Measurements from ENCODE around the gene AP2A1.
A peak's percentile ranks its signal among the peaks of the same experiment; 100 is the strongest.
"Not testable (repeated sequence)": the region's sequence is repeated elsewhere in the genome, so short reads cannot be mapped to it uniquely, and the experiment has no call there.

Gene AP2A1

DNA sequence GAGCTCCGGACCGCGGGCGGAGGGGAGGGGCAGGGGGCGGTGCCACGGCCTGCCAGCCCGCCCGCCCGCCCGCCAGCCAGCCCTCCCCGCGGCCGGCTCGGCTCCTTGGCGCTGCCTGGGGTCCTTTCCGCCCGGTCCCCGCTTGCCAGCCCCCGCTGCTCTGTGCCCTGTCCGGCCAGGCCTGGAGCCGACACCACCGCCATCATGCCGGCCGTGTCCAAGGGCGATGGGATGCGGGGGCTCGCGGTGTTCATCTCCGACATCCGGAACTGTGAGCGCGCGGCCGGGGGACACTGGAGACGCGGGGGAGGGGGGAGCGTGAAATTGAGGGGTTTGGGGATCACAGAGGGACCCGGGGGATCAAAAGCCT, at the start of gene AP2A1:
AP2A1 (plus strand) TSS at position 72 of the 370 bp plus-strand sequence; CDS start at position 205, 133 bp downstream.
- no peak for DNase-seq

DNA sequence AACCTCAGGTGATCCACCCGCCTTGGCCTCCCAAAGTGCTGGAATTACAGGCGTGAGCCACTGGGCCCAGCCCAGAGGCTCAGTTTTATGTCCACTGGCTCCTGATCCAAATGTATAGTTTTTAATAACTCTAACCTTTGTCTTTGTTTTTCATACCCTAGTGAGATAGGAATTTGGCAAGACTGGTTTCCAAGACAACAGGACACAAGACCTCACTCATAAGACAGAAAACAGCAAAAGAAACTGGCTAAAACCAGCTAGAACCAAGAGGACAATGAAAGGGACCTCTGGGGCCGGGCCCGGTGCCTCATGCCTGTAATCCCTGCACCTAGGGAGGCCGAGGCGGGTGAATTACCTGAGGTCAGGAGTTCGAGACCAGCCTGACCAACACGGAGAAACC, 48.3 kb upstream of the AP2A1 start:
- no peak for DNase-seq

DNA sequence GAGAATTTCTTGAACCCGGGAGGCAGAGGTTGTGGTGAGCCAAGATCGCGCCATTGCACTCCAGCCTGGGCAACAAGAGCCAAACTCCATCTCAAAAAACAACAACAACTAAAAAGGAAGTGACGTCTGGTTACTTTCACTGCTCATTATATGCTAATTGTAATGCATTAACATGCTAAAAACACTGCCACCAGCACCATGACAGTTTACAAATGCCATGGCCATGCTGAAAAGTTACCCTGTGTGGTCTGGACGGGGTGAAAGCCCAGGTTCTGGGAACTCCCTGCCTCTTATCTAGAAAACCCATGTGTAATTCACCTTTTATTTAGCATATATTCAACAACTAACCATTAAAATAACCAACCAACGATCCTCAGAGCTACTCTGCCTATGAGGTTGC, 47.8 kb upstream of the AP2A1 start:
- DNase-seq = no peak

DNA sequence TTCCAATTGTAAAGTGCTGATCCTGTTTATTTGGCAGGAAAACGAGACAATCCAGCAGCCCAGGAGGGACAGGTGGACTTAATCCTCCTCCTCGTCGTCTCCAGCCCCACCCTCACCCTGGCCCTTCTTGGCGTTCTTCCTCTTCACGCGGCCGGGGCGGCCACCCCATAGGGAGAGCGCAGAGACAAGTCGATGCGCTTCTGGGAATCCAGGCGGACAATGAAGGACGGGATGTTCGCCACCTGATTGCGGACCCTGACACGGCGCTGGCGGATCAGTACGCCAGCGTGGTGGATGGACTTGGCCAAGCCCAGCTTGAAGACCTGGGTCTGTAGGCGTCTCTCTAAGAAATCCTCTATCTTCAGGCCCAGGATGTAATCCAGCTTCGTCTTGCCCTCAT, 47.4 kb upstream of the AP2A1 start:
- not testable (repeated sequence) for DNase-seq

DNA sequence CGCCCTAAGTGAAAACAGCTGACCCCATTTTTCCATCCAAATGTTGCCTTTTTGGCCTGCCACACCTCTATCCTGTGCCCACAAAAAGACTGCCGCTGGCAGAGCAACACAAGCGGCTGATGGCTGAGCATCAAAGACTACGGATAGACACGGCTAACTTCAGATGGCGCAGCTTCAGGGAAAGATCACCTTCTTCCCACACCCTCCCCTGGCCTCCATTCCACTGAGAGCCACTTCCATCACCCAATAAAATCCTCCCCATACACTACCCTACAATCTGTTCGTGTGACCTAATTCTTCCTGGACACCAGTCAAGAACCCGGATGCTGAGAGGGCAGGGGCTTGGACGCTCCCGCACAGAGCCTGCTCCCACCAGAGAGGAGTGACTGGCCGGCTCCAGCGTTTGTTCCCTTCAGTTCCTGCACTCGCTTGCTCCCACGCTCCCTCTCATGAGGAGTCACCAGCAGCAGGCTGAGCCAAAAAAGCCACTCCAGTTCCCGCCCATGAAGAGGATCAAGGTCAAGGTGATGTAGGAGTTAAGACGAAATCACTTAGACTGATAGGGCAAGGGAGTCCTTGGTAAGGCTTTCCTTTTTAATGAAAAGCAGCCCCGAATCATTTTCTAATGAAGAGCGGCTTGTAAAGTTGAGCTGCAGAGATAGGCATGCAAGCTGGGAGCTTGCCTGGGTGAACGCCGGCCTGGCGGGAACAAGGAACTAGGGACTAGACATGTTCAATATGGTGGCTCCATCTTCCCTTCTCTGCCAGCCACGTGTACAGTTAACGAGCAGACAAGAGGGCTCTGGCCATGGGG, 39.4 kb upstream of the AP2A1 start:
- DNase-seq = no peak

DNA sequence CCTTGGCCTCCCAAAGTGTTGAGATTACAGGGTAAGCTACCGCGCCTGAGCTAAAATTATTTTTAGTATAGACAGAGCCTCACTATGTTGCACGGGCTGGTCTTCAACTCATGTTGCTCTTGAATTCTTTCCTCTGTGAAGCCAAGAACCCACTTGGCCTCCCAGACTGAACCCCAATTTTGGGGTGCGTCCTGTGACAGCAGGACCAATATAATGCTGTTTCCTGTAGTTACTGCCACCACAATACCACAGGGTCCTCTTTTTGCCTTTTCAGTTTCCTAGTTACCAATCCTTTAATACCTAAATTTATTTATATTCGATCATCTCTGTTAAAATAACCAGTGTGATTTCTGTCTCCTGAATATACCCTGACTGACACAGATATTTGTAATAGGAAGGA, 36.6 kb upstream of the AP2A1 start:
- no peak for DNase-seq

DNA sequence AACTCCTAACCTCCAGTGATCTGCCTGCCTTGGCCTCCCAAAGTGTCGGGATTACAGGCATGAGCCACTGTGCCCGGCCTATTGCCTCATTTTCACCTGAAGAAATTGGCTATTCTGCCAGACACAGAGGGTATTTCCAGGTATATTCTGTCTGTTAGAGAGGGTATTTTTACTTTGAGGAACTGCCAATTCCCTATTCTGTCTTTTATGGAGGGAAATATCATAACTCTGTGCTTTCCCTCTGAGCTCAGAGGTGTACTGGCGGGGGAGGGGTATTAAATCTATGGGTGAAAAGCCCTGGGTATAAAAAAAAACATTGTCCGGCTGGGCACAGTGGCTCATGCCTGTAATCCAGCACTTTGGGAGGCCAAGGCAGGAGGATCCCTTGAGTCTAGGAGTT, 28.5 kb upstream of the AP2A1 start:
- no peak for DNase-seq

DNA sequence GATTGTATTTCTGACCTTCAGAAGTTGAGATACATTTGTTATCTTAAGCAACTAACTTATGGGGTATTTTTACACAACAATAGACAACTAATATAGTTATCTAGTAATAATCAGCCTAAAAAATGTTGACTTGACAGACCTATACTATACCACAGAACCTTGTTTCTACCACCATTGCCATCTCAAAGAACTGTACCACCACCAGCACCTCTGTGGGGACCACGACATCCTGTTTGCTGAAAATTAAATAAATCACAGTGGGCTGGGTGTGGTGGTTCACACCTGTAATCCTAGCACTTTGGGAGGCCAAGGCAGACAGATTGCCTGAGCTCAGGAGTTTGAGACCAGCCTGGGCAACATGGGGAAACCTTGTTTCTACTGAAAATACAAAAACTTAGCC, 27.7 kb upstream of the AP2A1 start:
- no peak for DNase-seq

DNA sequence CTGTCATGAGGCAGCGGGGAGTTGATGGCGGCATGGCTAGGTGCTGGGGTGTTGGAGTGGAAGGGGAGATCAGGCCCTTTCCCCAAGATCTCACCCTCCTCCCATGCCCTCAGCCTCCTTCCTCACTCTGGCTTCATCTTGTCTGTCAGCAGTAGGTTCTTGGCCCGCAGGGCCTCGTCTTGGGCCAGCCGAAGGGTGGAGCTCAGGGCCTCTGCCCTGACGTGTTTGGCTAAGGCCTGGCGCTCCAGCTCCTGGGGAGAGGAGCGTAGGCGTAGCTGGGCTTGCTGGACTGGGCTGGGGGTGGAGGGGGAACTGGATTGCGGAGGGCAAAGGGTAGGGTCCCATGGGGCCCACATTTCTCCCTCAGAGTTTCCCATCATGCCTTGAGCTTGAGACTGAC, 26.9 kb upstream of the AP2A1 start:
- no peak for DNase-seq

DNA sequence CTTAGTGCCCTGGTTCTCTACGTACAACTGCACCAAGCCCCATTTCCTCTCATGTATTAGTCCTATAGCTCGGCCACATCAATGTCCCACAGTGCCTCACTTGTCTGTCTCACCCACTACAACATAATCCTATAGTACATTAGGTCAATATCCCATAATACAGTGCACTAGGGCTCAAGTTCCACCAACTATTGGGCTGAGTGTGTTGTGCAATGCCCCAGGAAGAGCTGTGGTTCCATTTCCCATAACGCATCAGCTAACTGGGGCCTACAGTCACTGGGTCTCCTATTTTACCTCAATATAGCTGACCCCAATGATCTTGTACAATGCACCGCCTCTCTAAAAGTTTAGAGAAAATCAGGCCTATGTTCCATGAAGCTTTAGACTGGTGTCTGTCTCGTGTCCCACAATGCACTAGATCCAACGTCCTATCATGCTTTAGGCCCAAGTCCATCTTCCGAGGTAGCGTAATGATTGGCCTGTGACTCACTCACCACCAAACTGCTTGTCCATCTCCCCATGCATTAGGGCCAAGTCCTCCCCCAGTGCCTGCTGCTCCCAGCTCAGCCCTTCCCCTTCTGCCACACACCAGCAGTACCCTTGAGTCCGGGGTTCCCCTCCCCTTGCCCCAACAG, 25.5 kb upstream of the AP2A1 start:
- no peak for DNase-seq

DNA sequence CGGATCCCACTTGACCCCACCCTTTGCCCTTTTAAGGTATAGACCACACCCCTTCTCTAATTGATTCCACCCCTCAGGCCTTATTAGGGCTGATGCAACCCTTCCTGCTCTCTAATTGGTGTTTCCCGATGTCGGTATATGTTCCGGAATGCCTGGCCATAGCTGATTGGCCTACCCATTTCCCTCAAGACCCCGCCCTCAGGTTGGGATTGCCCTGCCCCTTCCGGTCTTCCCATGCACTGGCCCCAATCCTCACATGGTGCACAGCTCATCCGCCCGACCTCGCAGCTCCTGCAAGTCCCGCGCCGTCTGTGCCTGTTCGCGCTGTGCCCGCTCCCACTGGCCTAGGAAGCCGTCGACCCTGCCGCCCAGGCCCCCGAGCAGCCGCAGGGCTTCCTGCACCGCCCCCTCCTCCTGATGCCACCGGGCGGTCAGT, 21.8 kb upstream of the AP2A1 start:
- no peak for DNase-seq

DNA sequence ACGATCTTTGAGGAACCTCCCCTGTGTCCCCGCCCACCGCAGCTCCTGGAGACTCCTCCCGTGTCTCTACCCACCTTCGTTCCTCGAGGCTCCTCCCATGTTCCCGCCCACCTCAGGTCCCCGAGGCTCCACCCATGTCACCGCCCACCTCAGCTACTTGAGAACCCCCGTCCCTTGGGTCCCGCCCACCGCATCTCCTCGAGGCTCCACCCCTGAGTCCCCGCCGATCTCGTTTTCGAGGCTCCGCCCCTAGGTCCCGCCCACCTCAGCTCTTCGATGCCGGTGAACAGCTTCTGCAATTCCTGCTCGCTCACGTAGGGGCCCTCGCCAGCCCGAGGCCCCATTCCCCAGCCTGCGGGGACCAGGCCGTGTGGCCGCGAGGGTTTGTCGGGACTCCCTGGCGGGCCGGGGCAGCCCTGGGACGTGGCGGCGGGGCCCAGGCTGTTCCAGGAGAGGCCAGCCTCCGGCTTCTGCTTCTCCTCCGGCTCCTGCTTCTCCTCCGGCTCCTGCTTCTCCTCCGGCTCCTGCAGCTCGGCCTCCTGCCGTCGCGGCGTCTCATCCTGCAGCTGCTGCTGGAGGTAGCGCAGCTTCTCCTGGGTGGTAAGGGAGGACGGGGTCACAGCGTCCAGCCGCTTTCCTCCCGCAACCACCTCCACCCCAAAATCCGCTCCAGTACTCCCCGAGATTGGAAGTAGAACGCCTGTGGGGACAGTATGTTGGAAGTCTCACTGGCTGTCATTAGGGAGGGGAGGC, 20.4 kb upstream of the AP2A1 start:
- DNase-seq = peak; percentile 48

DNA sequence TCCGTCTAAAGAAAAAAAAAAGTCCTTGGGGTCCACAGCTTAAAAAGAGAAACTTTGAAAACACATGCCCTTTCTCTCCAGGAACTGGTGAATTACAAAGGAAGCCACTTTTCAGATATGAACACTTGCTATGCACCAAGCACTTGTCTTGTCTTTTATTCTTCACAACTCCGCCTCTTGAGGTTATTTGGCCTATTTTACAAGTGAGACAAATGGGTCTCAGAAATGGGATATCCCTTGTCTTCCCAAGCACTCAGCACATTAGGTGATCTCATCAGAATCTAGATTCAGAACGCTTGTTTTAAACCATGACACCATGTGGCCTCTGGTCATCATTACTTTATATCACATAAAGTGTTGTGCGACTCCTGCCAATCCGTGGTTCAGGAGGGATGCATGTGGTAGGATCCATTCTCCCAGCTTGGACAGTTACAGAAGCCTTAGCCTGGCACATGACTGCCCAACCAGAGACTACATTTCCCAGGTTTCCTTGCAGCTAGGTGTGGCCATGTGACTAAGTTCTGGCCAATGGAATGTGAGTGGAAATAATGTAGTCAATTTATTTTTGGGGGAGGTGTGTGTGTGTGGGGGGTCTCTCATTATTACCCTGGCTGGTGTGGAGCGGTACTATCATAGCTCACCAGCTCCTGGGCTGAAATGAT, 17.6 kb upstream of the AP2A1 start:
- DNase-seq = no peak

DNA sequence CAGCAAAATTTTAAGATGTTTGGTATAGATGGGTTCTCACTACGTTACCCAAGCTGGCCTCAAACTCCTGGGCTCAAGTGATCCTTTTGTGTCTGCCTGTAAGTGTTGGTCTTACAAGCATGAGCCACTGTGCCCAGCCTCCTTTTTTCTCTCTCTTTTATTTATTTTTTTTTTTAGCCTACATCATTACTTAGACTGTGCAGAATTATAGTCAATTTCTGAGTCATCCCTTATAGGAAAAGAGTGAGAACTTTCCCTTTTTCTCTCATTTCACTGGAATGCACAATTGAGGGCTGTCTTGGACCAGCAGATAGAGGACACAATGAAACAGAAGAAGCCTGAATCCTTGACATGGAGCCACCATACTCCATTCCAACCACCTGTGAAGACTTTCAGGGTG, 17.0 kb upstream of the AP2A1 start:
- no peak for DNase-seq

DNA sequence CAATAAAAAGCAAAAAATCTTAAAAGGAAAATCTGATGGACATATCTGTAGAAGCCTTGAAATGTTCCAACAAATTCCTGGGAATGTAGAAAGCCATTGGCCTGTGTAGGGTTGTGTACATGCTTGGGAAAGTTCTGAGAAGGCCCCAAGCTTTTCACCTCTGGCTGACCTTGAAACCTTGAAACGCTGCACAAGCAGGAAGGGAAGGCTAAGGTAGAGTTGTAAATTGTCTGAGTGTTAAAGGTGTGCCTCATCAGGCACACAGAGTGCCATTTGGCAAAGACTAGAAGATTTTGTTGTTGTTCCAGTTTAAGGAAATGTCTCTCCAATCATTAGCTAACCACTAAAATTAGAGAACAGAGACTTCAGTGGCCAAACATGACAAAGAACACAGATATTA, 14.1 kb upstream of the AP2A1 start:
- DNase-seq = no peak

DNA sequence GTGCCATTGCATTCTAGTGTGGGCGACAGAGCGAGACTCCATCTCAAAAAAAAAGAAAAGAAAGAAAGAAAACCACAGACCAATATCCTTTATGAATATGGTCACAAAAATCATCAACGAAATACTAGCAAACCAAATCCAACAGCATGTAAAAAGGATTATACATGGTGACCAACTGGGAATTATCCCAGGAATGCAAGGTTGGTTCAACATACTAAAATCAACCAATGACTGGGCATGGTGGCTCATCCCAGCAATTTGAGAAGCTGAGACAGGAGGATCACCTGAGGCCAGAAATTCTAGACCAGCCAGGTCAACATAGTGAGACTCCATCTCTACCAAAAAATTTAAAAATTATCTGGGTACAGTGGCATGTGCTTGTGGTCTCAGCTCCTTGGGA, 10.8 kb upstream of the AP2A1 start:
- DNase-seq = no peak

DNA sequence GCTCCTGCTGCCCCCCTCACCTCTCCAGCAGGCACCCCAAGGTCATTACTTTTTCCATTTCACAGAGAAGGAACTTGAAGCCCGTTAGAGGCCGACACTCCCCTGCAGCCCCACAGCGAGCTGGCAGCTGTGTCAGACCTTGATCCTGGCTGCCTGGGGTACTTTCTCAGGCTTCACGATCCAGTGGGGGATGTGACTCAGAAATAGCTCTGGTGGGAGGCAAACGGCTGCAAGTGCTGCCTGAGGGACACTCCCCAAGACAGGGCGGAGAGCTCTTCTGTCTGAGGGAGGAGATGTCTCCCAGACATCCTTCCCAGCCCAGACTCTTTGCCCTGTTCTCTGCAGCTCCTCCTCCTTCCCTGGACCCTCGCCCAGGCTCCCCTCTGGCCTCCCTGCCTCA, 8.5 kb upstream of the AP2A1 start:
- no peak for DNase-seq

DNA sequence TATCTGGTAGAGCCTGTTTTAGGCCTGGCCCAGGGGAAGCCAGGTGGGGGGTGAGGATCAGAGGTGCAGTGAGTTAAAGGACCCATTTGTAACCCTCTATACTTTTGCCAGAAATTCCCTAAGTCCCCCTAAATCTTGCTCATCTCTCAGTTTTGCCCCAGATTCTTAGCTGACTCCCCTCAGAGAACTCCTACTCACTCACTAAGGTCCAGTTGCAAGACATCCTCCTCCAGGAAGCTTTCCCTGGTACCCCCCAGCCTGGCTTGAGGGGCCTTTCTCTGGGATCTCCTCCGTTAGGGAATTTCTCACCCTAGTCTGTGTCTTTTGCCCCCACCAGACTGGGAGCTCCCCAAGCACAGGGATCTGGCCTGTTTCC, 5.6 kb upstream of the AP2A1 start:
- DNase-seq = no peak

DNA sequence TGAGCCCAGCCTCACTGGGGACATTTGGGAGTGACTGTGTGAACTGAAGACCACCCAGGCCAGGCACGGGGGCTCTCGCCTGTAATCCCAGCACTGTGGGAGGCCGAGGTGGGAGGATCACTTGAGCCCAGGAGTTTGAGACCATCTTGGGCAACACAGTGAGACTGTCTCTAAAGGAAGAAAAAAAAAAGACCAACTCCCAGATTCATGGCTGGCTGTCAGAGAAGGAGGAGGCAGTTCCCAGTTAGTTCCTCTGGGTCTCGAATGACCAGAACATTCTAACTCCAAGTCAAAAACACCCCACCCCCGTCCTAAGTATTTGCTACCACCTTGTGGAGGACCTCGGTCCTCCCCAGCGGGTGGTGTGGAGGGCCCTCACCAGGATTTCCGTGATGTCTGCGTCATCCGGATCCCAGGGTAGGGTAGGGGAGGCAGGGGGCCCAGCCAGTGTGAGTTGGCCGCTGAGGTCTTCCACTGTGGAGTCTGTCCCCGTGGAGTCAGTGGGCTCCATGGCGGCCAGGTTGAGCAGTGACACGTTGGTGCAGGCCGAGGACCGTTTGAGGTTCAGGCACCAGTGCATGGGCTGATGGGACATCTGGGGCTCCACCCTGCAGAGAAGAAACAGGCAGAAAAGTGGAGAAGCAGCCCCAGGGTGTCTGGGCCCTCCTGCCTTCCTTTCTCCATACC, 5.0 kb upstream of the AP2A1 start:
- DNase-seq = no peak

DNA sequence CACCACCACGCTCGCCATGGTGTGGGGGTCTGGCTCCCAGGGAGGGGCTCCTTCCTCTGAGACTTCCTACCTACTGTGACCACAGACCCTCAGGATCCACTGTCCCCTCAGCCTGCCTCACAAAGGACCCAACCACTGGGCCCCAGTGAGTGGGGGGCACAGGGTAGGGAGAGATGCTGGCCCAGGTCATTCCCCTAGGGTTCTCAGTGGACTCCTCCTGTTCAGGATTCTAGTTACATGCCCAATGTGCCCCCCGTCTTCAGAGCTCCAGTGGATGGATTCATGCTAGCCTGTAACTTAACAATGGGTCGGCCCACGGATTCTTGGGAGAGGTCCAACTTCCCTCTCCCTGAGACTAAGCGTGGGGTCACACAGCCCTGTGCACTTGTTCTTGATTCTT, 3.6 kb upstream of the AP2A1 start, which contains the start of gene TSKS:
TSKS (minus strand) TSS at position 77 of the 400 bp plus-strand sequence; CDS start at position 18, 59 bp downstream.
- DNase-seq = no peak

DNA sequence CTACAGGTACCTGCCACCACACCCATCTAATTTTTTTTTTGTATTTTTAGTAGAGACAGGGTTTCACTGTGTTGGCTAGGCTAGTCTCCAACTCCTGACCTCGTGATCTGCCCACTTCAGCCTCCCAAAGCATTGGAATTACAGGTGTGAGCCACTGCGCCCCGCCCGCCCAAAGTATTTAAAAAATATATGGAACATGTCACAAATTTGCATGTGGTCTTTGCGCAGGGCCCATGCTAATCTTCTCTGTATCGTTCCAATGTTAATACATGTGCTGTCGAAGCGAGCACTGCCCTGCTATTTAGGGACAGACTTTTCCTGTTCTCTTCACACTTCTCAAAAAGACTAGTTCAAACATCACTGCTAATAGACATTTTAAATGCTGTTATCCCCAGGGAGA, 2.5 kb upstream of the AP2A1 start:
- DNase-seq = no peak

DNA sequence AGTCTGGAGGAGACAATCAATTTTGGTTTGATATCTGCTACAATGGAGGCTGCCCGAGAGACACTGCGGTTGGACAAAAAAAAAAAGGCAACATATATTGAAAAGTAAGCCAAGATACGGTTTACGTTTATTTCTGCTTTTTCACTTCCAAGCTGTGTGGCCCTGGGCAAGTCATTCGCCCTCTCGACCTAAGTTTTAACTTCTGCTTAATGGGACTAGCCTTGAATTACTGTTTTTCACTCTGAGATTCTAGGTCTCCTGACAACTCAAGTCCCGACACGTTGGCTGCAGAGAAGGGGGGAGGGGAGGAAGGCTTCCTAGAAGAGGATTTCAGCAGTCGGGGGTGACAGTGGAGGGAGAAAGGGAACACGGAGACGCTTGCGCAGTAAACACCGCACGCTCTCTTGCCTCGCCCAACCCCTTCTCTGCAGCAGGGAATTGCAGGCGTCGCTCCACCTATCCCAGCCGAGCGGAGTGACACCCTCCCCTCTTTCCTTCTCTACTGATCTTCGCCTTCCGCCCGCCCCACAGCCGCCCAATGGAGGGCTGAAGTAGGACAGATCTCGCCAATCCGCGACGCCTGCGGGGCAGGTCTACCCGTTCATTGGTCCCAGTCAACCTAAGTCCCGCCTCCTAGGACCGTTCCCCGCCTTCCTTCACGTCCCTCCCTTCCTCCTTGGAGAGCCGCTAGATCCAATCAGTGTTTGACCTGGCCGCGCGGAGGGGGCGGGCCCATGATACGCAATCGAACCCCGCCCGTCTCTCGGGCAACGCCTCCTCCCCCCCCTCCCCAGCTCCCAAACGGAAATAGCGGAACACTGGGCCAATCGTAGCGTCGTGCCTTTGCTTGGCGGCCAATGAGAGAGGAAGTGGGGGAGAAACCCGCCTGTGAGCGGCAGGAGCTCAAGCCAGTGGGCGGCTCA, 533 bp upstream of the AP2A1 start:
- DNase-seq = peak; percentile 100
